ENCODE data around the gene PAXIP1. TPM values are rescaled to one million over a fixed set of nuclear protein-coding genes. Genes with fewer than 3 reads are reported as not detected.

PAXIP1 gene
- total and polyA plus RNA-seq, 2 donors (not counting 1 experiment from before 2014, with no cell fraction given), result 5.8 to 6.4 TPM

- Histone ChIP-seq H2AFZ (ENCODE audit: low read length) (no peak overlapping the region), H3K9me3 (ENCODE audit: control insufficient read depth, insufficient read depth, low read depth, low read length) (no peaks in the 10 kb centered on the region), H3K27me3 (ENCODE audit: control insufficient read depth, insufficient read depth, low read length) (no peaks in the 10 kb centered on the region), H3K36me3 (ENCODE audit: control insufficient read depth, insufficient read depth, low read length) (no peaks in the 10 kb centered on the region), H3K4me3 (replicated peaks in 1 of 4; ENCODE audit: control extremely low read depth in 1 of 4, insufficient read depth in 1 of 4, low read depth in 3 of 4, low read length in 4 of 4) (no peak overlapping the region), H4K20me1 (ENCODE audit: control insufficient read depth, extremely low read depth, insufficient read depth, low read length) (no peaks in the 10 kb centered on the region), H3K4me1 (ENCODE audit: control insufficient read depth, extremely low read depth, insufficient read depth, low read length) (no peaks in the 10 kb centered on the region), H3K4me2 (ENCODE audit: extremely low read depth, insufficient read depth, low read length) (no peak overlapping the region), H3K79me2 (ENCODE audit: control insufficient read depth, insufficient read depth, low read length) (no peaks in the 10 kb centered on the region), H3K27ac (ENCODE audit: insufficient read depth, low read length) (no peak overlapping the region), H3K9ac (ENCODE audit: insufficient read depth, low read length) (no peak overlapping the region)
- TF ChIP-seq CTCF (conservative IDR thresholded peaks at IDR 0.05 in 1 of 2, IDR thresholded peaks at IDR 0.05 in 1 of 2; ENCODE audit: low read depth in 1 of 2, low read length in 2 of 2), result no peak
- TF ChIP-seq EZH2 (IDR thresholded peaks at IDR 0.05; ENCODE audit: low read length, missing control alignments), result no peak
- DNase-seq (ENCODE audit: low read depth in 2 of 2), result no peak
Observed at GRCh38 chr7:154910977-154911376, 91.9 kb downstream of the PAXIP1 start.

- H3K27ac ChIP-seq (ENCODE audit: insufficient read depth, low read length), result no peak overlapping the region
- H2AFZ ChIP-seq (ENCODE audit: low read length), result no peak overlapping the region
- no peaks in the 10 kb centered on the region for H3K4me1 ChIP-seq (ENCODE audit: control insufficient read depth, extremely low read depth, insufficient read depth, low read length)
- no peaks in the 10 kb centered on the region for H3K79me2 ChIP-seq (ENCODE audit: control insufficient read depth, insufficient read depth, low read length)
- H3K36me3 ChIP-seq (ENCODE audit: control insufficient read depth, insufficient read depth, low read length), result no peaks in the 10 kb centered on the region
- no peak overlapping the region for H3K4me3 ChIP-seq (replicated peaks in 1 of 4; ENCODE audit: control extremely low read depth in 1 of 4, insufficient read depth in 1 of 4, low read depth in 3 of 4, low read length in 4 of 4)
- no peaks in the 10 kb centered on the region for H3K27me3 ChIP-seq (ENCODE audit: control insufficient read depth, insufficient read depth, low read length)
- H3K9ac ChIP-seq (ENCODE audit: insufficient read depth, low read length), result no peak overlapping the region
- H3K9me3 ChIP-seq (ENCODE audit: control insufficient read depth, insufficient read depth, low read depth, low read length), result no peaks in the 10 kb centered on the region
- H4K20me1 ChIP-seq (ENCODE audit: control insufficient read depth, extremely low read depth, insufficient read depth, low read length), result no peaks in the 10 kb centered on the region
- TF ChIP-seq CTCF (conservative IDR thresholded peaks at IDR 0.05 in 1 of 2, IDR thresholded peaks at IDR 0.05 in 1 of 2; ENCODE audit: low read depth in 1 of 2, low read length in 2 of 2) (no peak), EZH2 (IDR thresholded peaks at IDR 0.05; ENCODE audit: low read length, missing control alignments) (no peak)
- H3K4me2 ChIP-seq (ENCODE audit: extremely low read depth, insufficient read depth, low read length), result no peak overlapping the region
- no peak for DNase-seq (ENCODE audit: low read depth in 2 of 2)
Observed at GRCh38 chr7:154910125-154910524, 92.8 kb downstream of the PAXIP1 start.

- Histone ChIP-seq H3K4me1 (ENCODE audit: control insufficient read depth, extremely low read depth, insufficient read depth, low read length) (no peaks in the 10 kb centered on the region), H3K27ac (ENCODE audit: insufficient read depth, low read length) (no peak overlapping the region), H3K79me2 (ENCODE audit: control insufficient read depth, insufficient read depth, low read length) (no peaks in the 10 kb centered on the region), H3K4me3 (replicated peaks in 1 of 4; ENCODE audit: control extremely low read depth in 1 of 4, insufficient read depth in 1 of 4, low read depth in 3 of 4, low read length in 4 of 4) (no peak overlapping the region), H3K36me3 (ENCODE audit: control insufficient read depth, insufficient read depth, low read length) (no peaks in the 10 kb centered on the region), H2AFZ (ENCODE audit: low read length) (no peak overlapping the region), H3K9me3 (ENCODE audit: control insufficient read depth, insufficient read depth, low read depth, low read length) (no peaks in the 10 kb centered on the region), H3K4me2 (ENCODE audit: extremely low read depth, insufficient read depth, low read length) (no peak overlapping the region), H3K27me3 (ENCODE audit: control insufficient read depth, insufficient read depth, low read length) (no peaks in the 10 kb centered on the region), H3K9ac (ENCODE audit: insufficient read depth, low read length) (no peak overlapping the region), H4K20me1 (ENCODE audit: control insufficient read depth, extremely low read depth, insufficient read depth, low read length) (no peaks in the 10 kb centered on the region)
- TF ChIP-seq CTCF (conservative IDR thresholded peaks at IDR 0.05 in 1 of 2, IDR thresholded peaks at IDR 0.05 in 1 of 2; ENCODE audit: low read depth in 1 of 2, low read length in 2 of 2), result no peak
- TF ChIP-seq EZH2 (IDR thresholded peaks at IDR 0.05; ENCODE audit: low read length, missing control alignments), result no peak
- no peak for DNase-seq (ENCODE audit: low read depth in 2 of 2)
Observed at GRCh38 chr7:154909241-154910105, 93.5 kb downstream of the PAXIP1 start.
